Neuronal stem cell (in vitro differentiated cells): ENCODE data around the gene MEGF11.

Experiments used
- DNase-seq: peaks from one replicate; pipeline ENCODE4 v3.0.0-alpha.2; 2013; ENCODE audit warnings: low spot score
- H2AFZ ChIP-seq: one replicate; pipeline ENCODE4 v1.6.1; 2013; ENCODE audit warnings: mild to moderate bottlenecking, low read length, inconsistent platforms
- H2AK5ac ChIP-seq: 2 replicates; pipeline ENCODE4 v1.6.1; 2013; ENCODE audit warnings: low read depth, mild to moderate bottlenecking, inconsistent platforms, low read length, moderate library complexity, mixed read lengths
- H2BK120ac ChIP-seq: 2 replicates; pipeline ENCODE4 v1.6.1; 2013; ENCODE audit warnings: low read depth, mild to moderate bottlenecking, inconsistent platforms, low read length, moderate library complexity, mixed read lengths
- H2BK12ac ChIP-seq: one replicate; pipeline ENCODE4 v1.6.1; 2013; ENCODE audit warnings: low read length, inconsistent platforms
- H2BK15ac ChIP-seq: 2 replicates; pipeline ENCODE4 v1.6.1; 2013; ENCODE audit warnings: mild to moderate bottlenecking, low read length, inconsistent platforms, mixed read lengths
- H2BK5ac ChIP-seq: one replicate; pipeline ENCODE4 v1.6.1; 2013; ENCODE audit warnings: inconsistent platforms, mild to moderate bottlenecking, low read length, moderate library complexity
- H3K14ac ChIP-seq: one replicate; pipeline ENCODE4 v1.6.1; 2013; ENCODE audit warnings: low read length, inconsistent platforms
- H3K18ac ChIP-seq: 2 replicates; pipeline ENCODE4 v1.6.1; 2013; ENCODE audit warnings: low read length, inconsistent platforms
- H3K23ac ChIP-seq: 2 replicates; pipeline ENCODE4 v1.6.1; 2013; ENCODE audit warnings: low read depth, mild to moderate bottlenecking, mixed read lengths, low read length, inconsistent platforms; ENCODE audit not compliant: poor library complexity
- H3K27ac ChIP-seq: replicated peaks from 3 replicates; pipeline ENCODE4 v1.5.1; 2013; ENCODE audit warnings: low read length, inconsistent platforms
- H3K27me3 ChIP-seq, 3 experiments: 2 replicates each; pipeline ENCODE4 v1.6.1; 2013; ENCODE audit warnings: low read length in 3 of 3, mild to moderate bottlenecking in 2 of 3, inconsistent platforms in 1 of 3, low read depth in 1 of 3, mixed read lengths in 1 of 3, moderate library complexity in 1 of 3; ENCODE audit not compliant: control insufficient read depth in 3 of 3, insufficient read depth in 3 of 3
- H3K36me3 ChIP-seq, 2 donors: replicated peaks in 1 of 2; 2 replicates each; pipeline ENCODE4 v1.6.1; 2013; ENCODE audit warnings: low read length in 2 of 2; ENCODE audit not compliant: control insufficient read depth in 2 of 2, insufficient read depth in 2 of 2
- H3K4ac ChIP-seq: 2 replicates; pipeline ENCODE4 v1.6.1; 2013; ENCODE audit warnings: inconsistent platforms, mild to moderate bottlenecking, low read length, moderate library complexity
- H3K4me1 ChIP-seq, 2 donors: 1 replicate in 1 of 2; 2 replicates in 1 of 2; pipeline ENCODE4 v1.6.1; 2013; ENCODE audit warnings: low read length in 2 of 2, low read depth in 1 of 2; ENCODE audit not compliant: control insufficient read depth in 2 of 2, insufficient read depth in 1 of 2
- H3K4me2 ChIP-seq: one replicate; pipeline ENCODE4 v1.6.1; 2013; ENCODE audit warnings: mild to moderate bottlenecking, low read length, inconsistent platforms; ENCODE audit not compliant: insufficient read depth, poor library complexity, severe bottlenecking
- H3K4me3 ChIP-seq, 2 donors: 2 replicates each; pipeline ENCODE4 v1.5.1; 2013; ENCODE audit warnings: low read length in 2 of 2, mild to moderate bottlenecking in 2 of 2, inconsistent platforms in 1 of 2, moderate library complexity in 1 of 2
- H3K79me1 ChIP-seq: one replicate; pipeline ENCODE4 v1.6.1; 2013; ENCODE audit warnings: low read depth, mild to moderate bottlenecking, inconsistent platforms, low read length, moderate library complexity
- H3K9ac ChIP-seq: one replicate; pipeline ENCODE4 v1.6.1; 2013; ENCODE audit warnings: mild to moderate bottlenecking, low read depth, low read length, inconsistent platforms; ENCODE audit not compliant: poor library complexity
- H3K9me3 ChIP-seq, 2 donors: replicated peaks in 1 of 2; 2 replicates each; pipeline versions ENCODE3 to v1.6.1; 2013; ENCODE audit warnings: low read length in 2 of 2, mild to moderate bottlenecking in 2 of 2, inconsistent platforms in 1 of 2, low read depth in 1 of 2, mixed read lengths in 1 of 2, moderate library complexity in 1 of 2; ENCODE audit not compliant: control insufficient read depth in 2 of 2, insufficient read depth in 1 of 2
- H4K8ac ChIP-seq: one replicate; pipeline ENCODE4 v1.6.1; 2013; ENCODE audit warnings: low read depth, mild to moderate bottlenecking, inconsistent platforms, low read length, moderate library complexity
- H4K91ac ChIP-seq: one replicate; pipeline ENCODE4 v1.6.1; 2013; ENCODE audit warnings: low read length, low read depth, mild to moderate bottlenecking, inconsistent platforms; ENCODE audit not compliant: poor library complexity
- WGBS, 2 donors: extraction: QIAGEN DNeasy Blood & Tissue Kit; methylation state at CpG; one replicate each; pipeline ENCODE4 v1.1.7; 2013; ENCODE audit warnings: missing lambda C conversion rate in 2 of 2, mixed read lengths in 1 of 2; ENCODE audit not compliant: insufficient read length in 2 of 2, insufficient replicate concordance in 1 of 2; ENCODE audit errors: extremely low coverage in 2 of 2; 5-methylcytosine and 5-hydroxymethylcytosine counted together

The MEGF11 gene

DNA sequence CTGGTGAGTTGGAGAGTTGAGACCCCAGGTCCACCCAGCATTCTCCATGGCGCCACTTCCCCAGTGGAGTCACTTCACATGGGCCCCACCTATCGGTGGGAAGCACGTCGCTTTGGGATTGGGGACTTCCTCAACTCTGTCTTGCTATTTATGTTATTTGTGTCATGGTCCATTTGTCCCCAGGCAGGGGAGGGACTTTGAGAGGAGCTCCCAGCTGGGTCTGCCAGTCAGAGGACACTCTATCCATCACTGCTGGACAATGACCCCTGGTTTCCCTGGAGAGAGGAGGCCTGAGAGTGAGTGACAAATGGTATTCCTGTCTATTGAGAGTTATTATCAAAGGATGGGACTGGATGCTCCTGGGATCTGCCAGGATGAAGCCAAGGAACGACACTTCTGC, 256.6 kb downstream of the MEGF11 start:
- no CpG with 5 or more reads among the region's 5 CpGs for WGBS, 2 donors
- H2AFZ ChIP-seq: no peak overlapping the region
- no peak for DNase-seq
- no peak overlapping the region for H3K14ac ChIP-seq
- H3K36me3 ChIP-seq: no peaks in the 10 kb centered on the region
- H3K4me1 ChIP-seq: peaks cover 0 to 18% of the 10 kb centered on the region in 2 donors
- H3K4me3 ChIP-seq: no peak overlapping the region
- H2BK12ac ChIP-seq: no peak overlapping the region
- no peak overlapping the region for H2AK5ac ChIP-seq
- no peak overlapping the region for H3K9ac ChIP-seq
- H2BK15ac ChIP-seq: no peak overlapping the region
- no peak overlapping the region for H3K27ac ChIP-seq
- H4K91ac ChIP-seq: no peak overlapping the region
- no peak overlapping the region for H3K4me2 ChIP-seq
- no peak overlapping the region for H4K8ac ChIP-seq
- no peak overlapping the region for H3K4ac ChIP-seq
- H2BK120ac ChIP-seq: no peak overlapping the region
- H3K9me3 ChIP-seq: no peaks in the 10 kb centered on the region
- H3K27me3 ChIP-seq: peaks cover 0 to 39% (median 0%) of the 10 kb centered on the region in 3 experiments
- H3K23ac ChIP-seq: no peak overlapping the region
- no peaks in the 10 kb centered on the region for H3K79me1 ChIP-seq
- no peak overlapping the region for H2BK5ac ChIP-seq
- no peak overlapping the region for H3K18ac ChIP-seq

DNA sequence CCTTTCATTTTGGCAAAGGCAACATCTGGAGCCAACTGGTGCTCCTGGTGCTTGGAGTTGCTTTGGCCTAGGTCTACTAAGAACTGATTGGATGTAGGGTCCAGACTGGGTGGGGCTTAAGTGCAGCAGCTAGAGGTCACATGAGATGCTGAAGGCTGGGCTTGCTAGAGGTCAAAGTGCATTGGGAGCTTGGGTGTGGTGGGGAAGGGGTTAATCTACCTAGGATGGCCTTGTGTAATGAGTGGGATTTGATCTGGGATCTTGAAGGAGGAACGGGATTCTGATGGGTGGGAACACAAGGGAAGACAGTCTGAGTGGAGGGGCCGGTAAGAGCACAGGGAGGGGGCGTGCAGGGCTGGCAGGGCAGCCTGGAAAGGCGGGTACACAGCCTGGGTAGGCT, 258.7 kb downstream of the MEGF11 start:
- Histone ChIP-seq H2AFZ (no peak overlapping the region), H2BK5ac (no peak overlapping the region), H3K23ac (no peak overlapping the region), H3K79me1 (no peaks in the 10 kb centered on the region), H3K4me2 (no peak overlapping the region), H2BK120ac (no peak overlapping the region), H3K9me3 (no peaks in the 10 kb centered on the region), H4K91ac (no peak overlapping the region), H3K27ac (no peak overlapping the region), H3K36me3 (no peaks in the 10 kb centered on the region), H2BK15ac (no peak overlapping the region), H3K14ac (no peak overlapping the region), H4K8ac (no peak overlapping the region), H3K4ac (no peak overlapping the region), H2BK12ac (no peak overlapping the region), H3K9ac (no peak overlapping the region), H3K27me3 (peaks cover 0 to 45% (median 0%) of the 10 kb centered on the region in 3 experiments), H2AK5ac (peak overlapping the region; percentile 12), H3K4me3 (no peak overlapping the region), H3K4me1 (peaks cover 0 to 8% of the 10 kb centered on the region in 2 donors), H3K18ac (peak overlapping the region; percentile 9)
- no CpG with 5 or more reads among the region's 4 CpGs for WGBS, 2 donors
- no peak for DNase-seq

DNA sequence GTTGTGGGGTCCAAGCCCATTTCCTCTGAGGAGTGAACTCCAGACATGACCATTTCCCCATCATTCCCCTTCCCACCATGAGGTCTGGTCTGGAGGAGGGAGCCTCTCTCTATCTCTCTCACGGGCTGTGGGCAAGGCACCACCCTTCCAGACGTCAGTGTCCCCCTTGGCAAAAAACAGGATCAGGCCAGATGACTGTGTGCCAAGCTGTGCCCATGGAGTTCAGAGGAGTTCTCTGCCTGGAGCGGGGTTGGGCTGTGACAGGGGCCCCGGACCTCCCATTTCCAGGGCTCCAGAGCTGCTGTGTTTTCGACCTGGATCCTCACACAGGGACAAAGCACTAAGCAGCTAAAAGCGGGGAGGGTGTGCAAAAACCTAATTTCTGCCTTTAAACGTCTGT, 259.8 kb downstream of the MEGF11 start:
- no peaks in the 10 kb centered on the region for H3K79me1 ChIP-seq
- H3K9me3 ChIP-seq: no peaks in the 10 kb centered on the region
- no peak overlapping the region for H3K4ac ChIP-seq
- H3K4me2 ChIP-seq: no peak overlapping the region
- H2AK5ac ChIP-seq: no peak overlapping the region
- H3K27me3 ChIP-seq: peaks cover 0 to 45% (median 0%) of the 10 kb centered on the region in 3 experiments
- H2BK12ac ChIP-seq: no peak overlapping the region
- no peak overlapping the region for H3K27ac ChIP-seq
- H3K18ac ChIP-seq: no peak overlapping the region
- no peak overlapping the region for H3K9ac ChIP-seq
- no peak overlapping the region for H3K14ac ChIP-seq
- H3K36me3 ChIP-seq: no peaks in the 10 kb centered on the region
- H3K4me1 ChIP-seq: peaks cover 0 to 8% of the 10 kb centered on the region in 2 donors
- no peak overlapping the region for H4K8ac ChIP-seq
- no peak overlapping the region for H2BK5ac ChIP-seq
- no peak overlapping the region for H3K23ac ChIP-seq
- no peak overlapping the region for H2AFZ ChIP-seq
- WGBS, 2 donors: no CpG with 5 or more reads among the region's 7 CpGs
- no peak overlapping the region for H2BK120ac ChIP-seq
- no peak overlapping the region for H2BK15ac ChIP-seq
- H4K91ac ChIP-seq: no peak overlapping the region
- DNase-seq: no peak
- H3K4me3 ChIP-seq: no peak overlapping the region

DNA sequence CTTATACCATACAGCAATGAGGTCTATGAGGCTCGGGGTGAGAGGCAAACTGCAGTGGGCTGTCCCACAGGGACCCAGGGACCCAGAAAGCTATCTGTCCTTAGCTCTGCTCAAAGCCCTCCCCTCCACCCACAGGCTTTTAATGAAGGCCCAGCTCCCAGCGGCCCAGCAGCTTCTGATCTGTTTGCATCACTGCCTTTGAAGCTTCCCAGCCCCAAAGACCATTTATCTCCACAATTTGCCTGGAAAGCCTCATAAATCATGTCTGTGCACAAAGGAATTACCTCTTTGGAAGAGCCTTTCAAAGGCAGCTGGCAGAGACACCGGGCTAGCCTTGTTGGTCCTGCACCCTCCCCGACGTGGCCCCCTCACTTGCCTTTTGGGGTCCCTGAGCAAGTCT, 260.3 kb downstream of the MEGF11 start:
- Histone ChIP-seq H3K27ac (no peak overlapping the region), H3K18ac (no peak overlapping the region), H3K4ac (no peak overlapping the region), H2AFZ (no peak overlapping the region), H2BK5ac (no peak overlapping the region), H3K14ac (no peak overlapping the region), H3K4me1 (peaks cover 0 to 3% of the 10 kb centered on the region in 2 donors), H3K79me1 (no peaks in the 10 kb centered on the region), H4K8ac (no peak overlapping the region), H3K4me2 (no peak overlapping the region), H2BK120ac (no peak overlapping the region), H2AK5ac (no peak overlapping the region), H3K9me3 (no peaks in the 10 kb centered on the region), H3K23ac (no peak overlapping the region), H3K36me3 (no peaks in the 10 kb centered on the region), H3K27me3 (peaks cover 0 to 45% (median 0%) of the 10 kb centered on the region in 3 experiments), H3K9ac (no peak overlapping the region), H2BK15ac (peak overlapping the region; percentile 28), H4K91ac (no peak overlapping the region), H3K4me3 (no peak overlapping the region), H2BK12ac (no peak overlapping the region)
- WGBS, 2 donors: no CpG with 5 or more reads among the region's 5 CpGs
- DNase-seq: no peak
